DND-41 (cell line): Measurements from ENCODE around the gene RNF183.

ENCODE experiments used
- EZH2 ChIP-seq: IDR thresholded peaks from 3 replicates; pipeline ENCODE4 v1.6.1; 2012; ENCODE audit warnings: borderline replicate concordance, low read depth, mild to moderate bottlenecking, moderate library complexity, low read length, inconsistent platforms; ENCODE audit not compliant: severe bottlenecking
- TF ChIP-seq, protein P1 (sequence below): IDR thresholded peaks from 2 replicates; pipeline ENCODE4 v1.5.1; 2012; ENCODE audit warnings: borderline replicate concordance, low read length, moderate library complexity, mild to moderate bottlenecking; ENCODE audit not compliant: poor library complexity, severe bottlenecking; ENCODE audit errors: extremely low read depth

DNA sequence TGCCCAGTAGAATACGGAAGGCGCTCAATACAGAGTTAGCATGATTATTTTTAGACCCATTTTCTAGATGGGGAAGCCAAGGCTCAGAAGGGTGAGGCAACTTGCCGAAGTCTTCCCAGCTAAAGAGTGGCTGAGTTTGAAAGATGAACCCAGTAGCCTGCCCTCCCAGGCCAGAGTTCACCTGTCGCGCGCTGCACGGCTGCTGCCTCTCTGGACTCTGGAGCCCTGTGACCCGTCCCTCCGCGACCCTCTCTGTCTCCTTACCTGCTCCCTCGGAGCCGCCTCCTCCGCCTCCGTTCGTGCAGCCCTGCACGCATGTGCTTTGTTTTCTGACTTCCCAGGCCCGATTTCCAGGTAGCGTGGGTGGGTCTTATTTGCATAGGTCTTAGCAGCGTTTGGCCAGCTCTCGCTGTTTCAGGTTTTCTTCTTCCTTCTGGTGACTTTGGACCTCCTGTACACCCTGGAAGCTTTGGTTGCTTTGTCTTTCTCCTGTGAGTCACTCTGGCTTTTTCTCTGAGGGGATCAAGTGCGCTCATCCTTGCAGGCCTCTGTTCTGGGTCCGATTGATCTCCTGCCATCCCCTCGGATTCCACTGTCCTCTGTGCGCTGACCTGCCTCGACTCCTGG lies at the start of gene RNF183:
- TF ChIP-seq, protein P1, sequence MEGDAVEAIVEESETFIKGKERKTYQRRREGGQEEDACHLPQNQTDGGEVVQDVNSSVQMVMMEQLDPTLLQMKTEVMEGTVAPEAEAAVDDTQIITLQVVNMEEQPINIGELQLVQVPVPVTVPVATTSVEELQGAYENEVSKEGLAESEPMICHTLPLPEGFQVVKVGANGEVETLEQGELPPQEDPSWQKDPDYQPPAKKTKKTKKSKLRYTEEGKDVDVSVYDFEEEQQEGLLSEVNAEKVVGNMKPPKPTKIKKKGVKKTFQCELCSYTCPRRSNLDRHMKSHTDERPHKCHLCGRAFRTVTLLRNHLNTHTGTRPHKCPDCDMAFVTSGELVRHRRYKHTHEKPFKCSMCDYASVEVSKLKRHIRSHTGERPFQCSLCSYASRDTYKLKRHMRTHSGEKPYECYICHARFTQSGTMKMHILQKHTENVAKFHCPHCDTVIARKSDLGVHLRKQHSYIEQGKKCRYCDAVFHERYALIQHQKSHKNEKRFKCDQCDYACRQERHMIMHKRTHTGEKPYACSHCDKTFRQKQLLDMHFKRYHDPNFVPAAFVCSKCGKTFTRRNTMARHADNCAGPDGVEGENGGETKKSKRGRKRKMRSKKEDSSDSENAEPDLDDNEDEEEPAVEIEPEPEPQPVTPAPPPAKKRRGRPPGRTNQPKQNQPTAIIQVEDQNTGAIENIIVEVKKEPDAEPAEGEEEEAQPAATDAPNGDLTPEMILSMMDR: no peak
- TF ChIP-seq EZH2: no peak
